COLO668 (cell line): ENCODE measurements around the gene MYO1E.

Experiments
- DNase-seq: peaks from one replicate; lab custom pipeline; 2025; ENCODE audit not compliant: unreplicated experiment; lab: John Stamatoyannopoulos, UW

The MYO1E gene

DNA sequence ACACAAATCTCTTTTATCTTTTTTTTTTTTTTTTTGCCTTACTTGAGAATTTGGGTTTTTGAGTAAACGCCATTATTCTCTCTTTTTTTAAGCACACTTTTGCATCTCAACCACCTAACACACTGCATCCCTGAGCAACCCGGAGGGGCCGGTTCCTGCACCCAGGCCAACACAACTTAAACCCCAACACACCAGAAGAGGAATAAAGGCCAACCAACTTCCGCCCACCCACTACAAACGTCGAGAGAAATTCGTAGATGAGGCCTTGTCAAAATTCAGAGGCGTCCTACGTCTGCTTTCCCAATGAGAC, 268.1 kb downstream of the MYO1E start:
- no peak for DNase-seq

DNA sequence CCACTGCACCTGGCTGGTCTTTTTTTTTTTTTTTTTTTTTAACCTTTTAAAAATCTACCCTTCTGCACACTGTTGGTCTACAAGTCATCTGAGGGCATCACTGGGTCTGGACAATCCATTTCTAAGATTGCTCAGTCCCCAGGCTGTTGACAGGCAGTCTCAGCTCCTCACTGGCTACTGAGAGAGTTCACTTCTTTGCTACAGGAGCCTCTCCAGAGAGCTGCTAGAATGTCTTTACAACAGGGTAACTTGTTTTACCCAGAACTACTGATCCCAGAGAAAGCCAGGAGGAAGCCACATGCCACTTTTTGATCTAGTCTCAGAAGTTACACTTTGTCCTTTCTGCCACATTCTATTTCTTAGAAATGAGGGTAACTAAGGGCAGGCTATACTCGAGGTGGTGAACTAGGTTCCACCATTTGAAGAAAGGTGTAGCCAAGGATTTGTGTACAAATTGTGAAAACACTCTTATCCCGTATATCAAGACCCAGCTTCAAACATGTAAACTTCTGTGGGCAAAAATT, 273.4 kb downstream of the MYO1E start:
- no peak for DNase-seq

GRCh38 chr15:59096429-59096828, 276.2 kb downstream of the MYO1E start:
- DNase-seq, result no peak

DNA sequence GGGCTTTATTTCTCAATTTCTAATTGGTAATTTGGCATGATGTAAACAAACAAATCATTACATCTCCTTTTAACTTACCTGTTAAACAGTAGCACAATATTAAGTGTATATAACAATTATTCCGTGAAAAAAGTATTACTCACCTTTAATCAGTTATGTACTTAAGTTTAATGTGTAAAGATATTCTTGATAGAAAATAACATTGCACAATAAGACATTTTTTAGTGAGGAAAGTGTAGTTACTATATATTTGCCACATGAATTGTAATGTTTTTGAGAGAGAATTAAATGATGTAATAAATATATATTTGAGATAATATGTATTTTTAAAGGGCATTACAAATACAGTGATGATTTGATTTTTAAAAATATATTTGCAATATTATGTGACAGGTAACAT, 278.6 kb downstream of the MYO1E start:
- no peak for DNase-seq

DNA sequence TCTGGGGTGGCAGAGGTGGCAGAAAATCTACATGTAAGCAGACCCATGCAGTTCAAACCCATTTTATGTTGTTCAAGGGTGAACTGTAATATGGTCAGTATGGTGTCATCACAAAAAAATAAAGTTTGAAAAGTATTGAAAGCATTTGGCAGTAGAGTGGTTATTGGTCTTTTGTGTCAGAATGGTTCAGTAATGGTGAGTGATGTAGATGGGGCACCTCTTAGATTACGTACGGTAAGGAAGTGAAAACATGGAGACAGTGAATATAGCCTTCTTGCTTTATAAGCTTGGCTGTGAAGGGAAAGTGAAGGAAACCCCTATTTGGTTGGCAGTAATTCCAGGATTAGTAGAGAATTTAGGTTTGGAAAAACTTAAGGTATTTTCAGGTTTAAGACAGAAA, 284.9 kb downstream of the MYO1E start:
- no peak for DNase-seq
